D721Med (cell line): Measurements from ENCODE around the gene CPEB1.

Experiments used
- DNase-seq: peaks from one replicate; pipeline ENCODE4 v3.0.0; 2011; ENCODE audit warnings: low spot score; ENCODE audit not compliant: insufficient read length
- FAIRE-seq: peaks from 2 replicates; lab custom pipeline; 2011; peaks lifted over from hg19 to GRCh38; lab: Jason Lieb, UNC
- TF ChIP-seq, protein P1 (sequence below): IDR thresholded peaks from 2 replicates; pipeline ENCODE4 v1.5.1; 2012; ENCODE audit warnings: mild to moderate bottlenecking, control low read depth; ENCODE audit not compliant: insufficient read depth; ENCODE audit errors: missing control alignments

The CPEB1 gene

GRCh38 chr15:82548700-82549099 lies 98.5 kb downstream of the CPEB1 start:
- no peak for FAIRE-seq
- no peak for DNase-seq
- TF ChIP-seq, protein P1, sequence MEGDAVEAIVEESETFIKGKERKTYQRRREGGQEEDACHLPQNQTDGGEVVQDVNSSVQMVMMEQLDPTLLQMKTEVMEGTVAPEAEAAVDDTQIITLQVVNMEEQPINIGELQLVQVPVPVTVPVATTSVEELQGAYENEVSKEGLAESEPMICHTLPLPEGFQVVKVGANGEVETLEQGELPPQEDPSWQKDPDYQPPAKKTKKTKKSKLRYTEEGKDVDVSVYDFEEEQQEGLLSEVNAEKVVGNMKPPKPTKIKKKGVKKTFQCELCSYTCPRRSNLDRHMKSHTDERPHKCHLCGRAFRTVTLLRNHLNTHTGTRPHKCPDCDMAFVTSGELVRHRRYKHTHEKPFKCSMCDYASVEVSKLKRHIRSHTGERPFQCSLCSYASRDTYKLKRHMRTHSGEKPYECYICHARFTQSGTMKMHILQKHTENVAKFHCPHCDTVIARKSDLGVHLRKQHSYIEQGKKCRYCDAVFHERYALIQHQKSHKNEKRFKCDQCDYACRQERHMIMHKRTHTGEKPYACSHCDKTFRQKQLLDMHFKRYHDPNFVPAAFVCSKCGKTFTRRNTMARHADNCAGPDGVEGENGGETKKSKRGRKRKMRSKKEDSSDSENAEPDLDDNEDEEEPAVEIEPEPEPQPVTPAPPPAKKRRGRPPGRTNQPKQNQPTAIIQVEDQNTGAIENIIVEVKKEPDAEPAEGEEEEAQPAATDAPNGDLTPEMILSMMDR: no peak

DNA sequence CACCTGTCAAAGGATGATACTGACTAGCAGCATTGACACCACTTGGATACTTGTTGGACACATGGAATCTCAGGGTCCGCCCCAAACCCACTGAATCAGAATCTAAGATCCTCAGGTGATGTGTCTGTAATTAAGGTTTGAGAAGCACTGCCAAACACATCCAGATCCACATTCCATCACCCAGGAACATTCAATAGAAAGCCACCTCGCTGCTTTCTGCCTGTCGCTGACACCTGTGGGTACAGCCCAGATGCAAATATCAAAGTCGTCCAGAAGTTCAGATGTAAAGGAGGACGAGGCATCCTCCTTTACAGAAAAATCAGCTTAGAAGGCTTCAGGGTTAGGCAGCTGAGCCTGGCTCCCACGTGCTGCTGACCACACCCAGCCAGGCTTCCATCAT lies 101.7 kb downstream of the CPEB1 start:
- no peak for FAIRE-seq

GRCh38 chr15:82545002-82545401 lies 102.2 kb downstream of the CPEB1 start:
- TF ChIP-seq, protein P1: no peak
- FAIRE-seq: no peak
- DNase-seq: peak; percentile 87

More for the DNA sequence above, 101.7 kb downstream of the CPEB1 start:
- DNase-seq: no peak
- TF ChIP-seq, protein P1: no peak

DNA sequence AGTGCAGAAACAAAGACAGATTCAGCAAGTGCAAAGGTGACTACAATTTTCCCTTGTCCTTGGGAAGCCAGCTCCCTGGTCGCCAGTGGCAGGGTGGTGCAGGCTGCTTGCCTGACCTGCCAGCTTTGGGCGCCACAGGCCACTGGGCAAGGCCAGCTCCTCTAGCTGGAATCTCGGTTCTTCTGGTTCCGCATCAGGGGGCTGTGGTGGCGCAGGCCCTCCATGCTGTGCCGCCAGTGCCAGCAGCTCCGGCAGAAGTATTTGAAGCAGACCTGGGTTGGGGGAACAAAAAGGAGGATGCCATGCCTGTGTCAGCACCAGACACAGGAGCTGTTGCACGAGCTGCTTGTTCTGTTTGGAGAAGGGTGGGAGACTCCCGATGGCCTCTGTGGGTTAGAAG lies 102.7 kb downstream of the CPEB1 start:
- no peak for FAIRE-seq
- TF ChIP-seq, protein P1: no peak
- DNase-seq: no peak

DNA sequence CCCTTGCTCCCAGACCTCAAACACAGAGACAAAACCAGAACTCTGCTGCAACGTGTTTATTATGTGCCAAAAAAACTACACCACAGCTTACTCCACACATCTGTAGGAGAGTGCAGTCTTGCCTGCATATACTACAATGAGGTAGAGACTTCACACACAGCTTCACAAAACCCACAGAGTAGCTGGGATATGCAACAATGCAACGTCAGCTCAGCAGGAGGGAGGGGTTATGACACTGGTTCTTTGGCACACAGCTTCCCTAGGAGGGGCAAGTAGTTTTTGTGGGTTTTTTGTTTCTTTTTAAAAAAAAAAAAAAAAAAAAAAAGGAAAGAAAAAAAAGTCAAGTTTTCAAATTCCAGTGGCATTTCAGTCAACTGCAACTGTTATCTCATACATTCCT lies 104.0 kb downstream of the CPEB1 start:
- FAIRE-seq (no peak), DNase-seq (no peak)
- TF ChIP-seq, protein P1: no peak

- FAIRE-seq: no peak
- no peak for DNase-seq
These were observed 106.2 kb downstream of the CPEB1 start for GRCh38 chr15:82540984-82541431.

More at GRCh38 chr15:82540984-82541431, 106.2 kb downstream of the CPEB1 start:
- TF ChIP-seq, protein P1: no peak
